Transverse colon (tissue), 3 donors: Measurements from ENCODE around the gene CAMK2D.

Source experiments
- CTCF ChIP-seq, 5 experiments: fragments of 200-600 bp in 3 of 5; fragments of 450-650 bp in 2 of 5; sonication (generic) in 3 of 5; IDR thresholded peaks; 1 replicate in 2 of 5; 2 replicates in 3 of 5; pipeline ENCODE4 v1.5.1; 2016 to 2017; ENCODE audit warnings: antibody characterized with exemption in 5 of 5, inconsistent platforms in 3 of 5, mild to moderate bottlenecking in 2 of 5, moderate library complexity in 1 of 5
- POLR2A ChIP-seq: fragments of 450-650 bp; IDR thresholded peaks from one replicate; pipeline ENCODE4 v1.6.1; 2016; ENCODE audit warnings: antibody characterized with exemption, mild to moderate bottlenecking, moderate library complexity

- TF ChIP-seq CTCF (IDR thresholded peaks at IDR 0.05) (no peak), POLR2A (no peak)
Measured at GRCh38 chr4:113695328-113696169, 66.0 kb downstream of the CAMK2D start.
